ENCODE results near the gene SLC2A3.
"Not testable (repeated sequence)": the region's sequence is repeated elsewhere in the genome, so short reads cannot be mapped to it uniquely, and the experiment has no call there.

Gene SLC2A3

GRCh38 chr12:7959701-7960121 lies 23.7 kb upstream of the SLC2A3 start:
- ChIA-PET POLR2A (interaction anchor here (1.5 to 3.6 kb wide), 2 partner anchors 24 to 26 kb away, joined by 11 to 63 read pairs; partner anchors contain the start of gene SLC2A3), CTCF (interaction anchor here (1.1 to 3.7 kb wide), 11 partner anchors 11 to 100 kb away, joined by 3 to 38 read pairs (median 6); partner anchors contain the start of gene SLC2A3)
- peak; percentile 38 for DNase-seq (ENCODE audit: extremely low spot score)
- TF ChIP-seq CTCF (IDR thresholded peaks at IDR 0.05; ENCODE audit: control extremely low read depth, extremely low read depth, low read depth, missing control alignments) = no peak

- POLR2A ChIA-PET = interaction anchor here (0.6 to 3.6 kb wide), 2 partner anchors 23 to 39 kb away, joined by 3 to 63 read pairs; partner anchors contain the start of gene SLC2A3
- TF ChIP-seq CTCF (IDR thresholded peaks at IDR 0.05; ENCODE audit: control extremely low read depth, extremely low read depth, low read depth, missing control alignments) = no peak
- DNase-seq (ENCODE audit: extremely low spot score) = no peak
- CTCF ChIA-PET = interaction anchor here (3.2 to 3.7 kb wide), 3 partner anchors 11 to 27 kb away, joined by 16 to 38 read pairs (median 20); no protein-coding TSS in a partner anchor
These were observed 23.3 kb upstream of the SLC2A3 start for GRCh38 chr12:7959278-7959677.

GRCh38 chr12:7954877-7955276 lies 18.9 kb upstream of the SLC2A3 start:
- DNase-seq (ENCODE audit: extremely low spot score); POLR2A ChIA-PET; CTCF ChIA-PET: not testable (repeated sequence)

- POLR2A ChIA-PET; CTCF ChIA-PET; DNase-seq (ENCODE audit: extremely low spot score): not testable (repeated sequence)
These were observed 18.4 kb upstream of the SLC2A3 start for GRCh38 chr12:7954418-7954817.

GRCh38 chr12:7953912-7954311 lies 17.9 kb upstream of the SLC2A3 start:
- CTCF ChIA-PET; DNase-seq (ENCODE audit: extremely low spot score); POLR2A ChIA-PET: not testable (repeated sequence)

- TF ChIP-seq CTCF (IDR thresholded peaks at IDR 0.05; ENCODE audit: control extremely low read depth, extremely low read depth, low read depth, missing control alignments) = no peak
- DNase-seq (ENCODE audit: extremely low spot score) = no peak
- CTCF ChIA-PET = no interaction called here
- POLR2A ChIA-PET = no interaction called here
These were observed 15.7 kb upstream of the SLC2A3 start for GRCh38 chr12:7951671-7952070.

- POLR2A ChIA-PET = not testable (repeated sequence)
- CTCF ChIA-PET = interaction anchor here (0.9 kb wide), 1 partner anchor 45 kb away, joined by 3 read pairs; no protein-coding TSS in a partner anchor
These were observed 14.4 kb upstream of the SLC2A3 start for GRCh38 chr12:7950230-7950943.

GRCh38 chr12:7948589-7949260 lies 12.7 kb upstream of the SLC2A3 start:
- no peak for TF ChIP-seq CTCF (IDR thresholded peaks at IDR 0.05; ENCODE audit: control extremely low read depth, extremely low read depth, low read depth, missing control alignments)
- ChIA-PET POLR2A (interaction anchor here (0.6 kb wide), 1 partner anchor 26 kb away, joined by 3 read pairs; no protein-coding TSS in a partner anchor), CTCF (interaction anchor here (1.0 to 1.2 kb wide), 3 partner anchors 10 to 12 kb away, joined by 3 read pairs; partner anchors contain the start of gene SLC2A3)
- DNase-seq (ENCODE audit: extremely low spot score) = no peak

More at GRCh38 chr12:7950230-7950943, 14.4 kb upstream of the SLC2A3 start:
- DNase-seq (ENCODE audit: extremely low spot score) = not testable (repeated sequence)

Measured in GM10248 (cell line).